Eye (tissue), 1 donor: ENCODE data around the gene MAST4.

Source experiments
- DNase-seq: peaks from one replicate; pipeline ENCODE4 v3.0.0-alpha.2; 2015

The MAST4 gene

DNA sequence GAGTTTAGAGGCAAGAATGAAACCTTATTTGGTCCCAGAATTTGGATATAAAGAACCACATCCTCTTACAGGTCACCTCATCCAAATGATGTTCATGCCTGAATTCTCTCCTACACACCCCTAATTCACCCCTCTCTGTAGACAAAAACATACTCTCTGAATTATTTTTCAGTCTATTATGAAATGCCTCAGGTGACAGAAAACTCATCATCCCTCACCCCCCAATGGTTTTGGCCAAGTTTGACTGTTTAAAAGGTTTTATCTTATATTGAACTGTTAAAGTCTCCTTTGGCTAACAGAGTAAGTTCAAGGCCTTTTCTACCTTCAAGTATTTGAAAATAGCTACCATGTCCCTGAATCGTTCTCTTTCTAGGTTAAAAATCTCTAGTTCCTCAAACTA, 602.7 kb downstream of the MAST4 start:
- no peak for DNase-seq

- no peak for DNase-seq
Observed at GRCh38 chr5:67199859-67200258, 603.7 kb downstream of the MAST4 start.

GRCh38 chr5:67200809-67201562, 604.8 kb downstream of the MAST4 start:
- DNase-seq: no peak

- DNase-seq: no peak
Observed at GRCh38 chr5:67201897-67202549, 605.8 kb downstream of the MAST4 start.

- no peak for DNase-seq
Observed at GRCh38 chr5:67202828-67203227, 606.6 kb downstream of the MAST4 start.

DNA sequence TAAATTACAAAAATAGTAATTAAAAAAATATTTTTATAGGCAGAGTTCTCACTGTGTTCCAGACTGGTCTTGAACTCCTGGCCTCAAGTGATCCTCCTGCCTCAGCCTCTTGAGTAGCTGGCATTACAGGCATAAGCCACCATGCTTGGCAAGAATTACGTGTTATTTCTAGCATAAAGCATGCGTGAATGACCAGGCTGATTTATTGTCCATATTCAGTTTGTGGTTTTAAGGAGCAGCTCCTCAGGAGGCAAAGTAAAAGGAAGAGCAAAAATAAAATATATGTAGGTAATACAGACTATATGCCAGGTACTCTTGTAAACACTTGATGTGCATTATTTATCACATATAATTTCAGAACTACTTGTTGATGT, 607.5 kb downstream of the MAST4 start:
- DNase-seq: no peak

DNA sequence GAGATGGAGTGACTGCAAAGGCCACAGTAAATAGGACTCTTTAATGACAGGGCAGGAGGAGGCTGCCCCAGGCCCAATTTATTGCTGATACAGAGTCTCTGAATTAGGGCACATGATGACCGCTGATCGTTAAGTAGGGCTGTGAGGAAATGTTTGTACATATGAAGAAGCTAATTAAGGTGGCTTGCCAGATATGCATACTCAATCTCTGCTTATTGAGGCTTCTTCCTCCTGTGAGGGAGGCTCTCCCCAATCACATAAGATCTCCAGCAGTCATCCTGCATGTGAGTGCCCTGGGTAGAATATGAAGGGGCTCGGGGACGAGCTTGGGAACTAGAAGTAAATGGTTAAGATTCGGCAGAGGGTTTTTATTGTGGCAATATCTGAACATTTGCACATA, 608.6 kb downstream of the MAST4 start:
- no peak for DNase-seq

- no peak for DNase-seq
Observed at GRCh38 chr5:67205981-67206380, 609.8 kb downstream of the MAST4 start.

DNA sequence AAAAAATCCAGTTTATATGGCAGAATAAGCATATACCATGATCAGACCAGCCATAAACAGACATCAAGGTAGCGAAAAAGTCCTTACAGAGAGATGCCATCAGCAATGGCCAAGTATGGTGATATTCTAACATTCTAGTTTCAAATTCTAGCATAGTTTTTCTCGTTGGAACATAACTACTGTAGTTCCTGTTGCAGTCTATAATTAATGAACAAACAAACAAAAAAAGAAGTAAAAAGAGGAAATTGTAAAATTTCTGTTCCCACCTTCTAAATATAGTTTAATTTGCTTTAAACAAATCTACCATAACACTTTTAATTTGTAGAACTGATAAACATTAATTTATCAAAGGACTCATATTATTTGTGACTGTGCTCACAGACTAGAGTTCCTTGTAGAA, 610.3 kb downstream of the MAST4 start:
- DNase-seq: no peak

GRCh38 chr5:67206929-67207328, 610.7 kb downstream of the MAST4 start:
- DNase-seq: no peak

DNA sequence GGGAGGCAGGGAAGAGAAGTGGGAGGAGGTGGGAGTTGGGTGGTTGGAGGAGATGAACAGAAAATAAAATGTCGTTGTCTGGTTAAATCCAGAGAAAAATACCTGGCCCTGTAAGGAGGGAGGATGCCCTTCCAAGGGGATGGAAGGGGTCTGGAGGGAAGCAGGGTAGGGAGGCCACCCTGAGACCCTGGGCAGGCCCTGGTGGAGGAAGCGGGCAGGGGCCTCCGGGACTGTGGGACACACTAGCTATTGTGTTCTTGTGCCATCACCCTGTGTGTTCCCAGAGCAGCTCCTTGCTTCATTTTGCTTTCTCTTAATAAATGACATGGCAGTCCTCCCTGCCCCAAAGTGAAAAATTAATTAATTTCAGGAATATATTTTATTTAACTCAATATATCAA, 612.2 kb downstream of the MAST4 start:
- DNase-seq: no peak

- peak; percentile 90 for DNase-seq
Observed at GRCh38 chr5:67209141-67209771, 613.1 kb downstream of the MAST4 start.

DNA sequence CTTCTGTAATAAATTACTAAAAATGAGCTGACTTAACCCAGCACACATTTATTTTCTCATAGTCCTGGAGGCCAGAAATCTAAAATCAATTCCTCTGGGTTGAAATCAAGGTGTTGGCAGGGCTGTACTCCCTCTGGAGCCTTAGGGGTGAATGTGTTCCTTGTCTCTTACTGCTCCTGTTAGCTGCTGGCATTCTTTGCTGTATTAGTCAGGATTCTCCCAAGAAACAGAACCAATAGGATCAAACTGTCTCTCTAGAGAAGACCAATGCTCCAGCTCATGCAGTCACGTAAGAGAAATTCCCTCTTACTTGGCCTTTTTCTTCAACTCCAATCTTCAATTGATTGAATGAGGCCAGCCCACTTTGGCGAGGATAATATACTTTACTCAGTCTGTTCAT, 615.7 kb downstream of the MAST4 start:
- no peak for DNase-seq

DNA sequence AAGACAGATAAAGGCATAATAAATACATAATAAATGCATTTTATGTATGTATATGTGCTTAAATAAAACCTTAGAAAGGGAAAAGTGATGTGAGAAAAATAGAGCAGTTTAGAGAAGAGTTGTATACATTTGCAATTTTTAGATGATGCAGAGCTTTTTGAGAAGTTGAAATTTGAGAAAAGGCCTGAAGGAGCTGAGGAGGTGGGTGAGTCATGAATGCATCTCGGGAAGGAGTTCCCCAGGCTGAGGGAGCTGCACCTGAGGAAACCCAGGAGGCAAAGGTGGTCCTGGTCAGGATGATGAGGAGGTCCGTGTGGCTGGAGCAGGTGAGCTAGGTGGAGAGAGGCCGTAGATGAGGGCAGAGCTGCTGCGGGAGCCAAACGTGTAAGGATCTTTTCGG, 617.8 kb downstream of the MAST4 start:
- DNase-seq: no peak

DNA sequence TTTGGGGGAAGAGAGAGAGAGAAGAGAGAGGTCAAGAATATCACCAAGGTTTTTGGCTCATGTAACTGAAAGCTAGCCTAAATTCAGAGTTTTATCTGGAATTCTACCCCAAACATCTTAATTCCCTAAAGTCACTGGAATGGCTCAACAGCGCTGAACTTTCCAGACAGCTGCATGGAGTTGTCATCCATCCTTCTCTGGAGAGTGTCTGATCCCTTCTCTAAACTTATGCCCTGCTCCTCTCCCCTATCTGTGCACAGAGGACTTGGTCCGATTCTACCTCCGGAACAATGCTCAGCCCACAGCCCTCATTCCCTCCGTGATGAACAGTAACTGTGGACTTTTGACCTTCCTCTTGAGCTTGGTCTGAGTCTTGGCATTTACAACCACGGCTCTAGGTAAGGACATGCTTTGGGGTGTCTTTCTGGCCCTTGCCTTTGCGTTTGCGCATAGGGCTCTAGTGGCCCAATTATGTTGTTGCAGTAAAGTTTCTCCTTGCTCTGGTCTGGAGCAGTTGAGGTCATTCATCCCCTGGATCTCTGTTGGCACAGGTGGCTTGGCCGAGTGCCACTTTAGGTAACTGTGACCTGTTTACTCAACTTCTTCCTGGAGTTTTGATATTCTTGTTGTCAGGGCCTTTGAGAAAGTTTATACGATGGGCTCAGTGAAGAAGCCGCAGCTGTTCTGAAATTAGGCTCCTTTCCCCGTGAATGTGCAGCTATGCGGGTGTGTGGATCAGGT, 618.7 kb downstream of the MAST4 start:
- DNase-seq: no peak

- DNase-seq: no peak
Observed at GRCh38 chr5:67215519-67216471, 619.6 kb downstream of the MAST4 start.

DNA sequence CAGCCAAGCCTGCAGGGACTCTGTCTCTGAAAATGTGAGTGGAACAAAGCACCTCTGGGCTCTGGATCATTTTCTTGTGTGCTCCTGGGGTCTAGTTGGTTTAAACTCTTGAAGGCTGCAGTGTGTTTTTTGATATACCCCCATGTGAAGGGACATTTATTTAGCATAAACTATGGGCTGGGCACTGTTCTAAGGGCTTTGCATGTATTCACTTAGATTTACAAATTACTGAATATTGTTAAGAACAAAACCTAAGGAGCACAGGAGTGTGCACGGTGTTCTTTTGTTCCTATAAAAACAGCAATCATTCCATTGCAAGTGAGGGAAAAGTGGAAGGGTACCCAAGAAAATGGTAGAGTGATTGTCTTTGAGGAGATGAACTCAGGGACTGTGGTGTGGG, 620.4 kb downstream of the MAST4 start:
- DNase-seq: no peak
